Left lung (tissue), 10 donors: Measurements from ENCODE around the gene F3. TPM values are rescaled to one million over a fixed set of nuclear protein-coding genes. Genes with fewer than 3 reads are reported as not detected.

Experiments used
- ATAC-seq: fragments of 200-7000 bp; cut with Tn5 transposase; one replicate; pipeline ENCODE4 v1.9.1; 2020; ENCODE audit warnings: moderate library complexity
- DNase-seq, 4 donors: peaks; one replicate each; pipeline ENCODE4 v3.0.0-alpha.2; 2013 to 2020
- H3K27ac ChIP-seq, 2 donors: fragments of 200-600 bp; sonication (generic) in 1 of 2; one replicate each; pipeline versions ENCODE4 v1.5.0 to v1.8.0; 2020 to 2021
- H3K27me3 ChIP-seq, 2 donors: fragments of 200-600 bp; sonication (generic) in 1 of 2; one replicate each; pipeline versions ENCODE4 v1.5.0 to v1.8.0; 2020 to 2021
- H3K36me3 ChIP-seq, 2 donors: fragments of 200-600 bp; sonication (generic) in 1 of 2; one replicate each; pipeline versions ENCODE4 v1.5.0 to v1.8.0; 2020 to 2021
- H3K4me1 ChIP-seq, 2 donors: fragments of 200-600 bp; one replicate each; pipeline ENCODE4 v1.8.0; 2021
- H3K4me3 ChIP-seq, 2 donors: fragments of 200-600 bp; sonication (generic) in 1 of 2; one replicate each; pipeline versions ENCODE4 v1.5.0 to v1.8.0; 2020 to 2021; ENCODE audit warnings: mild to moderate bottlenecking in 1 of 2
- H3K9me3 ChIP-seq, 2 donors: fragments of 200-600 bp; sonication (generic) in 1 of 2; one replicate each; pipeline versions ENCODE4 v1.5.0 to v1.8.0; 2020 to 2021
- CTCF ChIP-seq, 2 donors: fragments of 200-600 bp; sonication (generic) in 1 of 2; IDR thresholded peaks; one replicate each; pipeline versions ENCODE4 v1.5.0 to v1.8.0; 2021; ENCODE audit warnings: antibody characterized with exemption in 2 of 2
- intact Hi-C, 2 donors: fragments of 100-400 bp; cut with DNase I; formaldehyde crosslinking; loops; one replicate each; pipeline versions ENCODE4 v1.11.2 to v1.14.2; 2022
- polyA plus RNA-seq, 6 donors: library from polyadenylated mRNA; unstranded; fragments of 120-200 nt; gene quantifications; one replicate each; pipeline ENCODE4 v1.2.1, GENCODE V29; 2013; ENCODE audit not compliant: insufficient read length in 6 of 6
- total RNA-seq, 2 donors: library from RNA; stranded (reverse); fragmentation: NEBNext Ultra II Directional; extraction: Animal tissue kit (Norgen Biotek cat#: 25700); gene quantifications; one replicate each; pipeline ENCODE4 v1.2.1, GENCODE V29; 2021
- donor health status: DM: no; HTN: yes; CAD: no.
- donor health status: DM: no; HTN: no; CAD: no.

Gene F3
- total and polyA plus RNA-seq, 8 donors = 3.4 to 191 (median 6.6) TPM

DNA sequence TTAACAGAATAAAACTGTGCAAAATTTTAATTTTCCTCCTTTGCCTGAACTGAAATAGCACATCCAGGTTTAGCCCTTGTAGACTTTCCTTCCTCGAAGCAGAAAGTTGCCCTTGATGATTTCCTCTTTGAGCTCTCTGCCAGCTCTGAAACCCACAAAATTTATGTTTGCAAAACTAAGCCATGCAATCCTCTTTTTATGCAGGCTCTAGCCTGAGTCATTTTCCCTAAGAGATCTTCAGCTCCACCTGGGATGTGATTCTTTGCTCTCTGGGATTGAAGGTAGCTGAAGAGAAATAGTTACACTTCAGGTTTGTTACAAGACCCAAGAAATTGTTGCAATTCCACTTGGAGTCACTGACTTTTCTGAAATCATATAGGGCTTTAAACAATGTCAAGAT is 1.4 kb upstream of the F3 start:
- intact Hi-C loops = no loop called here
- DNase-seq = no peak
- Histone ChIP-seq H3K27ac (peak overlapping the region in 1 of 2 donors; percentile 91), H3K27me3 (peaks cover 0 to 29% of the 10 kb centered on the region in 2 donors), H3K4me1 (peaks cover 22 to 32% of the 10 kb centered on the region in 2 donors), H3K4me3 (peak overlapping the region in 1 of 2 donors; percentile 76), H3K36me3 (no peaks in the 10 kb centered on the region), H3K9me3 (no peaks in the 10 kb centered on the region)
- ATAC-seq = peak; percentile 1
- TF ChIP-seq CTCF (IDR thresholded peaks at IDR 0.05) = no peak

DNA sequence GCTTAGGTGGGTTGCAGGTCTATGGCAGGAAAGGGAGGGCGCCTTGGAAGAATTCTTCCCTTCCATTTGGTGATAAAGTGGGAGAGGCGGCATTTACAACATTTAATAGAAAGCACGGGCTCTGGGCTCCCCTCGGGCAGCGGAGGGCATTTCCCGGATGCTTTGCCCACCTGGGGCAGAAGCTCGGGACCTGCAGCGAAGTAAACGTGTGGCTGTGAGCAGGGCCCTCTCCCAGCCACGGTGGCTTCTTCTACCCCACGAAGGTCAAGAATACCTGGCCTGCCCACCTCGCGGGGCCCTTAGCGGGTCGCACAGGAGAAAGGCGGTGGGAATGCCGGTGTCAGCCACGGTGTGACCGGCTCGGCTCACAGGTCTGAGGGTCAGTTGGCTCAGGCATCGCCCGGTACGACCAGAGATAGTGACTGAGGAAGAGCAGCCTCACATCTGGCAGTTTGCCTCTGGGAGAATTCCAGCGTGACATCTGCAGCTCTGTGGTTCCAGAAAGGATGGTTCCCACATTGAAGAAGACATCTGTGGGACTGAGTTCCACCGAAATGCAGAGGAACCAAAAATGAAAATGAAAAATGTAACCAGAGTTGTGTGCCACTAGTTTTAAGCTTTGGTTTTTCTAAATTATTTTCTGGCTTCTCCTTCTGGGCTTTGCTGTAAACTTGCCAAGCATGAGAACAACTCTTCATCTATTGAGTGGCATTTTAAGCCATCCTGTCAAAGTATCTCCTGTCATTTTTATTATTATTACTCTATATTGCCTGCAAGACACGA is 720 bp upstream of the F3 start:
- Histone ChIP-seq H3K4me1 (peaks cover 27 to 32% of the 10 kb centered on the region in 2 donors), H3K27ac (peak overlapping the region; percentile 81 to 91), H3K36me3 (no peaks in the 10 kb centered on the region), H3K27me3 (peaks cover 0 to 29% of the 10 kb centered on the region in 2 donors), H3K9me3 (no peaks in the 10 kb centered on the region), H3K4me3 (peak overlapping the region; percentile 76)
- ATAC-seq (peak; percentile 2), DNase-seq (peak in 3 of 4 donors; percentile 19 to 81 (median 47))
- TF ChIP-seq CTCF (IDR thresholded peaks at IDR 0.05) = no peak
- intact Hi-C loops = no loop called here

DNA sequence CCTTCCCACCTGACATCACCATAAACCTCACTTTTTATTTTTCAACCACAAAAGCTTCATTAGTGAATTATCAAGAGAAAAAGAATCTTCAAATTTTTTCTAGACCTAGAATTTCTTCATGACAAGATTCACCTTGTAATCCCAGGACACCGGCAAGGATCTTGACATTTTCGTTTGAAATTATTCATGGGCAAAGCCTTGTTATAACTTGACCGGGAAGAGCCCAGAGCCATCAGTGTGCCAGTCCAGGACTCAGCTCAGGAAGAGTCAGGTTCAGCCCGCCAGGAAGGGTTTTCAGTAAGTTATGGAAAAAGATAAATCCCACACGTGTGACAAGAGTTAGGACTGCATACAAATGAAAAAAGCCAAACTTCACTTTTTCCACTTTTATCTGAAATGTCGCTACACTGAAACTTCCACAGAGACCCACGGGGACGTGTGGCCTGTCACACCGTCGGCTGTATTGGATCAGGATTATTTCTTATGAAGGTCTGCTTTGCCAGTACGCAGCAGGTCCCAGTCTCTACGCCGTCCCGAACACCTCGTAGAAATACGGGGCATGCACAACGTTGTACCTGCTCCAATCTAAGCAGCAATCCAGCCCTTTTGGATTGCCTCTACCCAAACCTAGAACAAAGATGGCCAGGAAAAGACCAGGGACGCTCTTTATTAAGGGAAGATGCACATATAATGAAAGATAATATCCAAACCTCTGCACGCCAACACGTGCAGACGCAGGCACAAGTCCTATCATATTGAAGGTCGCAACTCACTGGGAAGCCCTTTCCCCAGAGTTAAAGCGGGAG is 916 bp downstream of the F3 start:
- intact Hi-C loops = no loop called here
- H3K4me1 ChIP-seq = peaks cover 28 to 32% of the 10 kb centered on the region in 2 donors

GRCh38 chr1:94539496-94539895 is 2.1 kb downstream of the F3 start:
- intact Hi-C loops = no loop called here
- peaks cover 0 to 29% of the 10 kb centered on the region in 2 donors for H3K27me3 ChIP-seq

More for the DNA sequence above, 916 bp downstream of the F3 start:
- no peak for TF ChIP-seq CTCF (IDR thresholded peaks at IDR 0.05)
- Histone ChIP-seq H3K36me3 (peaks cover 0 to 3% of the 10 kb centered on the region in 2 donors), H3K4me3 (peak overlapping the region; percentile 76), H3K27ac (peak overlapping the region; percentile 81 to 91), H3K27me3 (peaks cover 0 to 29% of the 10 kb centered on the region in 2 donors), H3K9me3 (no peaks in the 10 kb centered on the region)
- ATAC-seq (peak; percentile 8), DNase-seq (peak in 1 of 4 donors; percentile 13)

More at GRCh38 chr1:94539496-94539895, 2.1 kb downstream of the F3 start:
- ATAC-seq = peak; percentile 14
- TF ChIP-seq CTCF (IDR thresholded peaks at IDR 0.05) = no peak
- Histone ChIP-seq H3K4me1 (peaks cover 24 to 32% of the 10 kb centered on the region in 2 donors), H3K27ac (no peak overlapping the region), H3K4me3 (peak overlapping the region; percentile 76), H3K36me3 (peaks cover 0 to 14% of the 10 kb centered on the region in 2 donors), H3K9me3 (no peaks in the 10 kb centered on the region)
- DNase-seq = peak in 1 of 4 donors; percentile 36
